Measurements from ENCODE around the gene GRIK2. TPM values are rescaled to one million over a fixed set of nuclear protein-coding genes. Genes with fewer than 3 reads are reported as not detected.
"Not testable (repeated sequence)": the region's sequence is repeated elsewhere in the genome, so short reads cannot be mapped to it uniquely, and the experiment has no call there.

Gene GRIK2
- total and polyA plus RNA-seq, 3 experiments from 2014 or later = not detected

DNA sequence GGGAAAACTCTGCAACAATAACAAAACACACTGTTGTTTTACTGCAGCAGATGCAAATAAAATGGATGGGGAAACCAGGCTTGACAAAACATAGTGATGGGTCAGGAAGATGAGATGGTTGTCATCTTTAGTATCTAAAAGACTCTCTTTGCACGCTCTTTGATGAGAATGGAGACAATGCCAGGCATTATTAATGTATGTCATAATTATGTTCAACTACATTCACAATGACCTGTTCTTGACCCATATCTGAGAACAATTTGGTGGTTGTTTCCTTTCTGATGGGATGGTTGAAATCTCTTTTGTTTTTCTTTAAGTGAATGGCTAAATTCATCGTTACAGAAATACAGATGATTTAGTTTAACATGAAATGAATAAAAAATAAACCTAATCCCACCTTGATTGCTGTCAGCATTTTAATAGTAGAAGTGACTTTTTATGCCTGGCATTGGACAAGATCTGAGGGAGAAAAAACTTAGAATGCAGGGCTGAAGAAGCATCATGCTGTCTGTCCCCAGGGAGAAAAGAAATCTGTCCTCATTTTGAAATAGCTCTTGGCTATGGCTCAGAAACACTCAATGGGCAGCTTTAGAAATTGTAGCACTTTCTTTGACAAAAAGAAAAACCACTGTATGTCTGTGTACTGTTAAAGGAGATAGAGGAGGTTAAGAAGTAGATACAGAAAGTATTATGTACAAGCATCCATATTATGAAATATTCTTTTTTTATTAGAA, 12.4 kb upstream of the GRIK2 start:
- ChIA-PET POLR2A (no interaction called here), CTCF (no interaction called here)
- no peaks in the 10 kb centered on the region for H3K9me3 ChIP-seq (ENCODE audit: low read length)
- Mint-ChIP-seq H3K4me3 (no peak overlapping the region), H3K27me3 (no peaks in the 10 kb centered on the region), H3K9me3 (peaks cover 0 to 5% (median 0%) of the 10 kb centered on the region in 5 donors), H3K4me1 (no peaks in the 10 kb centered on the region), H3K27ac (no peak overlapping the region), H3K36me3 (no peaks in the 10 kb centered on the region)
- no peak for DNase-seq
- no peak overlapping the region for H3K4me3 ChIP-seq (ENCODE audit: low read length)
- H3K27ac ChIP-seq (ENCODE audit: low read depth, low read length) = no peak overlapping the region
- no peaks in the 10 kb centered on the region for H3K27me3 ChIP-seq (ENCODE audit: insufficient read depth, low read length, poor library complexity, severe bottlenecking)
- H3K36me3 ChIP-seq (ENCODE audit: insufficient read depth, low read length) = no peaks in the 10 kb centered on the region
- H3K4me1 ChIP-seq (ENCODE audit: insufficient read depth, low read length) = no peaks in the 10 kb centered on the region

DNA sequence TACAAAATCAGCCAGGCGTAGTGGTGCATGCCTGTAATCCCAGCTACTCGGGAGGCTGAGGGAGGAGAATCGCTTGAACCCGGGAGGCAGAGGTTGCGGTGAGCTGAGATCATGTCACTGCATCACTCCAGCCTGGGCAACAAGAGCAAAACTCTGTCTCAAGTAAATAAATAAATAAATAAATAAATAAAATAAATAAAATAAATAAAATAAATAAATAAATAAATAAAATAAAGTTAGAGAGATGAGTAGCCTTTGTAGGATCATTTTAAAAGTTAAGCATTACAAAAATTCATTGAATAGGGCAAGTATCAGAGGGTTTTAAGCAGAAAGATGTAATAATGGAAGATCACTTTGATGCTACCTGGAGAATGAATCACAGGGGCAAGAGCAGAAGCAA, 9.8 kb upstream of the GRIK2 start:
- H3K27ac Mint-ChIP-seq; H3K4me3 ChIP-seq (ENCODE audit: low read length); H3K27me3 Mint-ChIP-seq; H3K36me3 Mint-ChIP-seq; CTCF ChIA-PET; H3K27ac ChIP-seq (ENCODE audit: low read depth, low read length); H3K4me1 ChIP-seq (ENCODE audit: insufficient read depth, low read length); H3K4me3 Mint-ChIP-seq; POLR2A ChIA-PET; H3K9me3 Mint-ChIP-seq; H3K36me3 ChIP-seq (ENCODE audit: insufficient read depth, low read length); H3K4me1 Mint-ChIP-seq; DNase-seq; H3K27me3 ChIP-seq (ENCODE audit: insufficient read depth, low read length, poor library complexity, severe bottlenecking); H3K9me3 ChIP-seq (ENCODE audit: low read length): not testable (repeated sequence)

DNA sequence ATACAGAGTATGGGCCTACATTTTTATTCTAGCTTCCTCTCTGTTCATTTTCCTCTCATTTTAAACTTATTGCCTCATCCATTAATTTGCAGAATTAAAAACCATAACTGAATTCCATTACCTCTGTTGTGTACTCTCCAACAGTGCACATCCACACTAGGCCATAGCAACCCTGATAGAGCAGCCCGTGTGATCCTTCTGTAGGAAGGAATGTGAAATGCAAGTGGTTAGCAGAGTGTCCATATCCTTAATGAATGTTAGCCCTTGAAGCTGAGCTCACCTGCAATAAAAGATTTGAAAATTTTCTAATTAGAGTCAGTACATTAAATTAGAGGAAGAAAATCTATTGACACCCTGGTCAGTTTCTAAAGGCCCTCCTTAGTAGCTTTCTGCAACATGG, 6.5 kb upstream of the GRIK2 start:
- H3K36me3 ChIP-seq (ENCODE audit: insufficient read depth, low read length) = no peaks in the 10 kb centered on the region
- H3K27ac Mint-ChIP-seq = no peak overlapping the region
- no peak overlapping the region for H3K27ac ChIP-seq (ENCODE audit: low read depth, low read length)
- H3K4me1 ChIP-seq (ENCODE audit: insufficient read depth, low read length) = no peaks in the 10 kb centered on the region
- no peaks in the 10 kb centered on the region for H3K27me3 ChIP-seq (ENCODE audit: insufficient read depth, low read length, poor library complexity, severe bottlenecking)
- ChIA-PET CTCF (no interaction called here), POLR2A (no interaction called here)
- no peak overlapping the region for H3K4me3 ChIP-seq (ENCODE audit: low read length)
- H3K4me1 Mint-ChIP-seq = no peaks in the 10 kb centered on the region
- DNase-seq = no peak
- peaks cover 3 to 8% of the 10 kb centered on the region in 2 donors for H3K27me3 Mint-ChIP-seq
- peaks cover 0 to 2% (median 0%) of the 10 kb centered on the region in 3 donors for H3K36me3 Mint-ChIP-seq
- H3K9me3 Mint-ChIP-seq = peaks cover 0 to 15% (median 4%) of the 10 kb centered on the region in 5 donors
- no peaks in the 10 kb centered on the region for H3K9me3 ChIP-seq (ENCODE audit: low read length)
- no peak overlapping the region for H3K4me3 Mint-ChIP-seq

DNA sequence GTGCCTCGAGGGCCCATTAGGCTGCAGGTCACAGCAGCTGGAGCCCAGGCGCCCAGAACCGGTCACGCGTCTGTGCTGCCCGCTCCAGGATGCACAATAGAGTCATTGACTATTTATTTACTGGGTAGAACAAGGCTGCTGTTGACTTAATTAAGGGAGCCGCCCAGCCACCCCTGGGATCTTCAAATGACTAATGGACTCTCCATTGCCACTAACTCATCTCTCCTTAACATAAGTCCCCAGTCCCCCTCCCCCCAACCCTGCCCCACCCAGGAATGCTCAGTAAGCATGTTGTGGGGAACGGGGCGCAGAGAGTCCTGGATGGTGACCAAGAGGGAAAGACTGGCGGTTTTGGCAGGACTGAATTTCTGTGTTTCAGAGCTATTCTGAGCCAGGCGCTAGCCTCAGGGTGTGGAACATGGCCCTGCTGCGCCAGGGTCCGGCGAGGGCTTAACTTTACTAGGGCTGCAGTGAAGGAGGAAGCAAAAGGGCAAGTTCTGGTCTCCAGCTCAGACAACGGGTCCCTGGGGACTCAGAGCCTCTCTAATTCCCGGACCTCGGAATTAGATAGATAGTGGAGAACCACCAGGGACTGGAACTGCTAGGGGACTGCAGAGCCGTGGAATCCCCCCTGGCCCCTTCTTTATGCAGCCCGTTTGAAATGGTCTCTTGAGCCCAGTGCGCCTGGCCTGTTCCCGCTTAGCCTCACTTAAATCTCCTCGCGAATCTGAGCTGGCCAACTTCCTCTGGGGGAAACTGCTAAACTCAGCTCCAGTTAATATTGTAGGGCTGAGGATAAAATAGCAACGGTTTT, 1.5 kb upstream of the GRIK2 start:
- Mint-ChIP-seq H3K4me3 (no peak overlapping the region), H3K4me1 (no peaks in the 10 kb centered on the region), H3K27me3 (peaks cover 7 to 41% of the 10 kb centered on the region in 2 donors), H3K9me3 (peaks cover 3 to 15% (median 7%) of the 10 kb centered on the region in 5 donors), H3K36me3 (peaks cover 0 to 2% (median 0%) of the 10 kb centered on the region in 3 donors), H3K27ac (no peak overlapping the region)
- Histone ChIP-seq H3K27me3 (ENCODE audit: insufficient read depth, low read length, poor library complexity, severe bottlenecking) (no peaks in the 10 kb centered on the region), H3K9me3 (ENCODE audit: low read length) (no peaks in the 10 kb centered on the region), H3K4me1 (ENCODE audit: insufficient read depth, low read length) (no peaks in the 10 kb centered on the region), H3K4me3 (ENCODE audit: low read length) (no peak overlapping the region), H3K27ac (ENCODE audit: low read depth, low read length) (no peak overlapping the region), H3K36me3 (ENCODE audit: insufficient read depth, low read length) (no peaks in the 10 kb centered on the region)
- POLR2A ChIA-PET = no interaction called here
- DNase-seq = no peak
- CTCF ChIA-PET = no interaction called here

DNA sequence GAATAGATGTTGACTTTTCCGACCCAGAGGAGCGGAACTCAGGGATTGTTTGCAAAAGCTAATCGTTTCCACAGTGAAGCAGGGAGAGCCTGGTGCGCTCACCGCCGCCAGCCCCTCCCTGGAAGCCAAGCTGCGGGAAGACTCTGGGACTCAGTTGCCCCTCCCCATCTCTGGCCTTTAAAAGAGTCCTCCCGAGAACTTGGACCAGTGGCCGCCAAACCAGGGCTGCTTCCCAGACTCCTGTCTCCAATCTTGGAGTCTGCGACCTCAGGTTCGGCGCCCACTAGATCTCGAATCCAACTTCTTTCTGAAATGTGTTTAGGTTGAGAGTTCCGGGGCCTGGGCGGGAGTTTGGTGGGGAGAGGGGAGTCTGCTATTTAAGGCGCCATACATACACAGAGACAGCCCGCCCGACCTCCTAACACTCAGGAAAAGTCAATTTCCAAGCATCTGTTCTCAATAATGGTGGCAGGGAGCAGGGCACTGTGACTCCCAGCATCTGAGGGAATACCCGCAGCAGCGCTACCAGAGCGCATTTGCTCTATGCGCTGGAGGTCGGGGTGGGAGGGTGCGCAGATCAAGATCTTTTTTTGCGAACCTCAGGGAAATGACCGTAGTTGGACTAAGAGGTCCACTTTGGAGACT, 800 bp upstream of the GRIK2 start:
- DNase-seq = no peak
- POLR2A ChIA-PET = no interaction called here
- H3K27ac Mint-ChIP-seq = no peak overlapping the region
- H3K4me1 Mint-ChIP-seq = no peaks in the 10 kb centered on the region
- Histone ChIP-seq H3K27ac (ENCODE audit: low read depth, low read length) (no peak overlapping the region), H3K36me3 (ENCODE audit: insufficient read depth, low read length) (no peaks in the 10 kb centered on the region), H3K9me3 (ENCODE audit: low read length) (no peaks in the 10 kb centered on the region), H3K27me3 (ENCODE audit: insufficient read depth, low read length, poor library complexity, severe bottlenecking) (no peaks in the 10 kb centered on the region), H3K4me3 (ENCODE audit: low read length) (no peak overlapping the region), H3K4me1 (ENCODE audit: insufficient read depth, low read length) (no peaks in the 10 kb centered on the region)
- H3K4me3 Mint-ChIP-seq = no peak overlapping the region
- peaks cover 2 to 15% (median 9%) of the 10 kb centered on the region in 5 donors for H3K9me3 Mint-ChIP-seq
- CTCF ChIA-PET = no interaction called here
- peaks cover 0 to 2% (median 0%) of the 10 kb centered on the region in 3 donors for H3K36me3 Mint-ChIP-seq
- peaks cover 7 to 41% of the 10 kb centered on the region in 2 donors for H3K27me3 Mint-ChIP-seq

DNA sequence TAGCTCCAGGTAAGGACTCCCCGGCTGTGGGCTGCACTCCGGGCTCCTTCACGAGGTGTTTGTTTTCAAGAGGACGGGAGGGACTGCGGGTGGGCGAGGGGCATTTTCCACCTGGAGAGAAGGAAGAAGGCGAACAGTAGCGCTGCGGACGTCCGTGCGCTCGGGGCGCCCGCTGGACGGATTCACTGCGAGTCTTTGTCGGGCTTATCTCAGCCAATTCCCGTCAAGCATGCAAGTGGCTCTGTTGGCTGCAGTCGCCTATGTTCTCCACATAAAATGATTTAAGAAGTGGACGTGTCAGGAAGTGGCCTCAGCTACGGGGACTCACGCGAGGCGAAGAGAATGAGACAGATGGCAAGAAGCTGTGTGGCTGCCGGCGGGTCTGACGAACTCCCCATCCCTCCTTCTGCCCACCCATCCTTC, 332 bp downstream of the GRIK2 start:
- H3K27ac ChIP-seq (ENCODE audit: low read depth, low read length) = no peak overlapping the region
- CTCF ChIA-PET = no interaction called here
- no peaks in the 10 kb centered on the region for H3K4me1 ChIP-seq (ENCODE audit: insufficient read depth, low read length)
- peaks cover 2 to 15% (median 14%) of the 10 kb centered on the region in 5 donors for H3K9me3 Mint-ChIP-seq
- peaks cover 2% of the 10 kb centered on the region for H3K27me3 ChIP-seq (ENCODE audit: insufficient read depth, low read length, poor library complexity, severe bottlenecking)
- no peaks in the 10 kb centered on the region for H3K4me1 Mint-ChIP-seq
- DNase-seq = no peak
- H3K27me3 Mint-ChIP-seq = peaks cover 13 to 48% of the 10 kb centered on the region in 2 donors
- no peak overlapping the region for H3K4me3 Mint-ChIP-seq
- H3K4me3 ChIP-seq (ENCODE audit: low read length) = no peak overlapping the region
- H3K27ac Mint-ChIP-seq = no peak overlapping the region
- H3K36me3 Mint-ChIP-seq = peaks cover 0 to 2% (median 0%) of the 10 kb centered on the region in 3 donors
- H3K9me3 ChIP-seq (ENCODE audit: low read length) = no peaks in the 10 kb centered on the region
- POLR2A ChIA-PET = no interaction called here
- H3K36me3 ChIP-seq (ENCODE audit: insufficient read depth, low read length) = no peaks in the 10 kb centered on the region

DNA sequence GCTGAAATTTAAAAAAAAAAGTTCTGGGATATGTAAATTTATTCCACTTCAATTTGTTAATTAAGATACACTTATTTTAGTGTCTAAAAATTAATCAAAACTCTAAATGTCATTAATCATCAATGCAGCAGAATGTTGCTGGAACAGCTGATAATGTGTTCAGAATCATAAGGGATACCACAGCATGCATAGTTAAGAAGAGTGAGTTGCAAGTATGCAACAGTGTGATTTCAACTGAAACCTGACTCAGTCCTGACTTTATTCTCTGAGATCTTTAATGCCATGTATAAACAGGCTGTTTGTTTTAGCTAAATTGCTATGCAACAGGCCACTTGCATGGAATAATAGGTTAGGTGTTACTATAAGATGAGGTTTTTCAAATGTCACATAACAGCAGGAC, 1.4 kb downstream of the GRIK2 start:
- ChIA-PET CTCF (no interaction called here), POLR2A (no interaction called here)
- Histone ChIP-seq H3K27me3 (ENCODE audit: insufficient read depth, low read length, poor library complexity, severe bottlenecking) (peaks cover 6% of the 10 kb centered on the region), H3K36me3 (ENCODE audit: insufficient read depth, low read length) (no peaks in the 10 kb centered on the region), H3K9me3 (ENCODE audit: low read length) (no peaks in the 10 kb centered on the region), H3K4me3 (ENCODE audit: low read length) (no peak overlapping the region), H3K4me1 (ENCODE audit: insufficient read depth, low read length) (no peaks in the 10 kb centered on the region), H3K27ac (ENCODE audit: low read depth, low read length) (no peak overlapping the region)
- Mint-ChIP-seq H3K27ac (no peak overlapping the region), H3K9me3 (peaks cover 4 to 18% (median 14%) of the 10 kb centered on the region in 5 donors), H3K36me3 (peaks cover 0 to 2% (median 0%) of the 10 kb centered on the region in 3 donors), H3K4me1 (no peaks in the 10 kb centered on the region), H3K4me3 (no peak overlapping the region), H3K27me3 (peaks cover 19 to 55% of the 10 kb centered on the region in 2 donors)
- DNase-seq = no peak

DNA sequence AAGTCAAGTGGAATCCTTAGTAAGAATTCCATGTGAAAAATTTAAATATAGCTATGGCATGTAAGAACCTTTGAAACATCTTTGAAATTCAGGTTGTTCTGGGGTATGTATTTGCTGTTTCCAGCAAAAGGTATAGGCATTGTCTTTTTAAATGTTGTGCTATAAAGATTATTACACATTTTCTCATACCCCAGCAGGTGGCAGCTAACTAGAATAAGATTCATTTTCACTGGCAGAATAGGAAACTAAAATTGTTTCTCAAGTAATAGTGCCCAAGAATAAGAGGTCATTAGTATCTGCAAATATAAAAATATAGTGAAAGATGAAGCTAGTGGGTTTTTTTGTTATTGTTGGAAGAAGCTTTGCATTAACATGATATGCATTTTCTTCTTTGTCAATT, 1.8 kb downstream of the GRIK2 start:
- H3K4me1 ChIP-seq (ENCODE audit: insufficient read depth, low read length) = no peaks in the 10 kb centered on the region
- peaks cover 19 to 59% of the 10 kb centered on the region in 2 donors for H3K27me3 Mint-ChIP-seq
- peaks cover 0 to 2% (median 0%) of the 10 kb centered on the region in 3 donors for H3K36me3 Mint-ChIP-seq
- ChIA-PET POLR2A (no interaction called here), CTCF (no interaction called here)
- no peaks in the 10 kb centered on the region for H3K4me1 Mint-ChIP-seq
- H3K27ac Mint-ChIP-seq = no peak overlapping the region
- no peaks in the 10 kb centered on the region for H3K9me3 ChIP-seq (ENCODE audit: low read length)
- H3K4me3 ChIP-seq (ENCODE audit: low read length) = no peak overlapping the region
- peaks cover 6% of the 10 kb centered on the region for H3K27me3 ChIP-seq (ENCODE audit: insufficient read depth, low read length, poor library complexity, severe bottlenecking)
- no peak overlapping the region for H3K27ac ChIP-seq (ENCODE audit: low read depth, low read length)
- H3K4me3 Mint-ChIP-seq = no peak overlapping the region
- DNase-seq = no peak
- no peaks in the 10 kb centered on the region for H3K36me3 ChIP-seq (ENCODE audit: insufficient read depth, low read length)
- peaks cover 4 to 18% (median 14%) of the 10 kb centered on the region in 5 donors for H3K9me3 Mint-ChIP-seq
